ENCODE data around the gene ACTN1.
"Not testable (repeated sequence)": the region's sequence is repeated elsewhere in the genome, so short reads cannot be mapped to it uniquely, and the experiment has no call there.

ACTN1 gene

DNA sequence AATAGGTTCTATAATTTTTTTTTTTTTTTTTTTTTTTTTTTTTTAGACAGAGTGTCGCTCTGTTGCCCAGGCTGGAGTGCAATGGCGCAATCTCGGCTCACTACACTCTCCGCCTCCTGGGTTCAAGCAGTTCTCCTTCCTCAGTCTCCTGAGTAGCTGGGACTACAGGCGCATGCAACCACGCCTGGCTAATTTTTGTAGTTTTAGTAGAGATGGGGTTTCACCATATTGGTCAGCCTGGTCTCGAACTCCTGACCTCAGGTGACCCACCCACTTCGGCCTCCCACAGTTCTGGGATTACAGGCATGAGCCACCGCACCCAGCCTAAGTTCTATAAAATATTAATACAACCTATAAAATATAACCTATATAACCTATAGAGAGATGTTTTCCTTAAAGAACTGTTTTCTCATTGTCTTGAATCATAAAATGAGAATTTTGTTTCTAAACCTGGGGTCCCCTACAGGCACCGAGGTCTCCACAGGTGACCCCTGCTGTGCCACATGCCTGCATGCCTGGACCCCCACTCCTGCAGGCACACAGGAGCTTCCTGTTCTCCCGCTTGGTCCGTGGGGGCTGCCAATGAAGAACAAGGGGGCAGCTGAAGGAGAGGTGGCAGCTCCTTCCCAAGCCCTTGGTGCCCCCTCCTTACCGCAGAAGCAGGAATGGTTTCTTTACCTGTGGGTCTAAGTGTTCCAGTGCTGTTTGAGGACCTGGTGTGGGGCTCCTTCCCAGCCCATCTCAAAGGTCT lies 115.3 kb downstream of the ACTN1 start:
- no peak for DNase-seq (ENCODE audit: low read depth in 2 of 2)

DNA sequence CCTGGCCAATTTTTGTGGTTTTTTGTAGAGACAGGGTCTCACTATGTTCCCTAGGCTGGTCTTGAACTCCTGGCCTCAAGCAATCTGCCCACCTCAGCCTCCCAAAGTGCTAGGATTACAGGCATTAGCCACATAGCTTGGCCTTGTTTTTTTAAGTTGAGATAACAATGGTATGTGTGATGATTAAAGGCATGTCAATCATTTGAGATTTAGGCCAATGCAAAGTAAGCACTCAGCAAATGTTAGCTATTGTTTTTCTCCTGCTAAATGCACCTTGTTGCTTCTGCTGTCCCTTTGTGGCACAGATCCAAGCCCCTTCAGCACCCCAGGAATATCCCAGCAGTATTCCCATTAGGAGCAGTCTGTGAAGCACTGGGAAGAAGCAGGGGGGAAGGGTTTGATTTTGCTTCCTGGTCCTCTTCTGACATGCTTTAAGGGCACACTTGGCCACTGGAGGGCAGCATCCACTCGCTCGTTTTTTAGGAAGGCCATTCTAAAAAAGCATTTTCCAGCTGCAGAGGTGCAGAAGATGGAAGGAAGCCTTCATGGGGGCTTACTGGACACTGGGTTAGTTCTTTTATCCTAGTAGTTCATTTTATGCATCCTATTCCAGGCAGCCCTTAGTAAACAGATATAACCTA lies 116.0 kb downstream of the ACTN1 start:
- peak in 1 of 2 experiments; percentile 52 for DNase-seq (ENCODE audit: low read depth in 2 of 2)

DNA sequence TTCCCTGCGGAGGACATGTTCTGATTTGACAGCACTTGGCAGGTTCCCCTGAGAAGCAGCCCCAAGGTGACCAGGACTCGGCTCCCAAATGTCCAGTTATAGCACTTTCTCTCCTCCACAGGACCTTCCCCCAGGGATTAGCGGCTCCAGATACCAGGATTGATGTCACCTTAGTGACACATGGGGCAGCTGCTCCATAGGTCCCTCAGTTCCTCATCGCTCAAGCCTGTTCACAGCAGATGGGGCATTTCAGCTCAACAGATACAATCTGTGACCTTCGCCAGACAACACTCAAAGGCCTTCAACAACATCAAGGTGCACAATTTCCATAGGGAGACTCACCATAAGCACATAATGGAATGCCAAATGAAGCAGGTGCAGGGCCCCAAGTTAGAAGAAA lies 118.3 kb downstream of the ACTN1 start:
- DNase-seq (ENCODE audit: low read depth in 2 of 2): no peak

DNA sequence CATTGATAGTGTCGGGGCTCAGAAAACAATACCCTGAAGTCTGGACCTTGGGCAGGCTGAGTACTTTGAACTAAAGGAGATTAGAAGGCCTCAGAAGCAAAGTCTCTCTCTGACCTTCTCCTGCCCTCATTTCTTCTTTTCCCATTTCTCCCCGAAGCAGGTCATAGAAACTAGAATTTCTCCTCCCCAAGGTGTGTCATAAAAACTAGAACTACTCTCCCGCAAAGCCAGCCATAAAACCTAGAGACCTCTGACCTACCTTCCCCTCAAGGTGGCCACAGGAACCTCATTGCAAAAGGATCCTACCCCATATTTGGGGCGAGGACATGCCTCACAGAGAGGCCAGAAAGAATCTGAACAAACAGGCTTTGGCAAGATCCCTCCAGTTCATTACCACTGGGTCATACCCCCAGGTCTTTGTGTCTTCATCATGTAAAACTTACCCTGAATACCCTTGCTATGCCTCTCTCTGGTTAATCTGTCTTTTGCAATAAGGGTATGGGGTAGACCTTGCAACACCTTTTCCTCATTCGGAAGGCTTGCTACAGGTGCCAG lies 121.5 kb downstream of the ACTN1 start:
- no peak for DNase-seq (ENCODE audit: low read depth in 2 of 2)

GRCh38 chr14:68856572-68856971 lies 122.5 kb downstream of the ACTN1 start:
- no peak for DNase-seq (ENCODE audit: low read depth in 2 of 2)

GRCh38 chr14:68854421-68854820 lies 124.7 kb downstream of the ACTN1 start:
- DNase-seq (ENCODE audit: low read depth in 2 of 2): no peak

DNA sequence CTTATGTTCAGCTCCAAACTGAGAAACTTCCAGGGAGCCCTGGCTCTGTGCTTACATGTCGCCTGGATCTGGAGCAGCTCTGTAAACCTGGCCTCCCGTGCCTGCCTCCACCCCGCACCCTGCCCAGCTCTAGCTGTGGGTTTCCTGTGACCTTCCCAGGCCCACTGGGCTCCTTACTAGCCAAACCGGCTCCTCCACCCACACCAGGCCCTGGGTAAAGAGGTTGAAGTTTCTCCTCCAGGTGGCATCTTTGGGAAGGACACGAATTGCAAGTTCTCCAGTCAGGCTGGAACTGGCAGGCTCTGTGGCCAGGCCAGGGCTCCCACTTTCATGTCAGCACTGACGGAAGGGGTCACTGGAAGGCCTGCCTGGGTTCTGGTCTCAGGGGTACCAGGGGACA lies 125.4 kb downstream of the ACTN1 start:
- no peak for DNase-seq (ENCODE audit: low read depth in 2 of 2)

GRCh38 chr14:68852493-68852892 lies 126.6 kb downstream of the ACTN1 start:
- not testable (repeated sequence) for DNase-seq (ENCODE audit: low read depth in 2 of 2)

DNA sequence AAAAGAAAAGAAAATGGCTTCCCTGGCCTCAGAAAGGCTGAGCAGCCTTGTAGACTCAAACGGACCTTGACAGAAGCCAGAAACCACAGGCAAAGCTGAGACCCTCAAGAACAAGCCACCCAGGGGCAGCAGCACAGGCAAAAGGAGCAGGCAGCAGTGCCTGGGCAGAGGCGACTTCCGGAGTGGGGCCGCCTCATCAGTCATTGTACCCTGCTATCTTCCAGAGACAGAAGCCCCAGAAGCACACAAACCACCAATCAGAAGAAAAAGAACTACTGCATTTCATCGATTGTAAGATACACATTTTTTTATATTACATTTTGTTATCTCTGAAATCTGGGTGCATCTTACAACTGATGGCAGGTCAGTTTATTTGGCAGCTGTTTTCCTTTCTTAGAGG lies 128.0 kb downstream of the ACTN1 start:
- DNase-seq (ENCODE audit: low read depth in 2 of 2): no peak

GRCh38 chr14:68849416-68849815 lies 129.7 kb downstream of the ACTN1 start:
- no peak for DNase-seq (ENCODE audit: low read depth in 2 of 2)

- no peak for DNase-seq (ENCODE audit: low read depth in 2 of 2)
Measured at GRCh38 chr14:68848253-68848652, 130.8 kb downstream of the ACTN1 start.

GRCh38 chr14:68847640-68848039 lies 131.5 kb downstream of the ACTN1 start:
- DNase-seq (ENCODE audit: low read depth in 2 of 2): not testable (repeated sequence)

DNA sequence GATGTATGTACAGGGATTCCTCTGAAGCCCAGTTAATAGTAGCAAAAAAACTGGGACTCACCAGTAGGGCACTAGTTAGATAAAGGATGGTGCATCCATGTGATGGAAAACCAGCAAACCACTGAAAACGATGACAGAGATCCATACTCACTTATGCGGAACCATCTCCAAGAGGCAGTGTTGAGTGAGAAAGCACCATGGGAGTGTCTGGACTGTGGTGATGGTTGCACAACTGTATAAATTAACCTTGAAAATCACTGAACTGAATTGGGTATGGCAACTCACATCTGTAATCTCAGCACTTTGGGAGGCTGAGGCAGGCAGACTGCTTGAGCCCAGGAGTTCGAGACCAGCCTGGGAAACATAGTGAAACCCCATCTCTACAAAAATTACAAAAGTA lies 132.6 kb downstream of the ACTN1 start:
- no peak for DNase-seq (ENCODE audit: low read depth in 2 of 2)

DNA sequence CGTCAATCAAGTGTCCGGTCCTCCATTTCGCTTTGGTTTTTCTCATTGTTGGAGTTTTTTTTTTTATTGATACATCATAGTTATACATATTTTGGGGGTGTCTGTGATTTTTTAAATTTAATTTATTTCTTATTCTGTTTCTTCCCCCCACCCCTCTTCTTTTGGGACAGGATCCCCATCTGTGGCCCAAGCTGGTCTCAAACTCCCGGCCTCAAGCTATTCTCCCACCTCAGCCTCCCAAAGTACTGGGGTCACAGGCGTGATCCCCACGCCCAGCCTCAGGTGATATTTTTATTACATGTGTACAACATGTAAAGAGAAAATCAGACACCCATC lies 134.9 kb downstream of the ACTN1 start:
- no peak for DNase-seq (ENCODE audit: low read depth in 2 of 2)

DNA sequence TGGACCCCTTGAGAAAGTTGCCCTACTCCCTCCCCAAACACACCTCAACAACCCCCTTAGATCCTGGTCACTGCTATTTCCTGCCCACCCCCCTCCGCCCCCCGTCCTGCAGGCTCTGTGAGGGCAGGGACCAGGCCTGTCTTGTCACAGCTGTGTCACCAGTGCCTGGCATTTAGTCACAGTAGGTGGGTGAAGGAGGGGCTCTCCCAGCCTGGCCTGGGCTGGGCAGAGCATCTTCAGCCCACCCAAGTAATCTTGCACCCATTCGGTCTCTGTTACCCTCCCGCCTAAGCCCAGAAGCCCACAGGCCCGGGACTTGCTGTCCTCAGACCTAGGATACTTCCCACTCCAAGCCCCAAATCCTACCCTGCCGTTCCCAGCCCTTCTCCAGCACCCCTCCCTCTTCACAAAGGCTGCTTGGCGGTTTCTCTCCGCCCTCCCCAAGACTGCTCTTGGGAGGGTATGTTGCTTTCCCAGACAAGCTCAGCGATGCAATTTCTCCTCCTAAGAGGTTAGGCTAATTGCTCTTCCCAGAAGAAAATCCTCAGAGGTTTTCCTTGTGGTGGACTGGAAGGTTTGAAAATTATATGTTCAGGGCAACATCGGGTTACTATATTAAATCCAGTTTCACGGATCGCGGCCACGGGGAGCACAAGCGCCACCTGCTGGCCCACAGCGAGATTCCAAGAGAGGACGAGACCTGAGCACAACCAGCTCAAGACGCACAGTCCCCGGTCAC lies 135.5 kb downstream of the ACTN1 start:
- no peak for DNase-seq (ENCODE audit: low read depth in 2 of 2)

DNA sequence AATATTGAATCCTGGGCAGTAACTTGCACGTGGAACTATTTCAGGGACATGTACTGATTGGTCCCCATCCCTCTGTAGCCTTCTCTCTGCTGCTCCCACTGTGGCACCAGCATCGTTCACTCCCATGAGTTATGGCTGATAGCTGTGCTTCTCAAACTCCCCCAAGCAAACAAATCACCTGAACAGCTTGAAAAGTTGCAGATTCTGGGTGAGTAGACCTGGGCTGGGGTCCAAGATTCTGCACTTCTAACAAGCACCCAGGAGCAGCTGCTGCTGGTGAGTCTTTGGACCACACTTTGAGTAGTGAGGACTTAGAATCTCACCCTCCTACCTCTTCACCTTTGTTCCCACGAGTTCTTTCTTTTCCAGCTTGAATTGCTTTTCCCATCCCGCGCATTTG lies 136.8 kb downstream of the ACTN1 start:
- DNase-seq (ENCODE audit: low read depth in 2 of 2): no peak

GRCh38 chr14:68841016-68841809 lies 137.9 kb downstream of the ACTN1 start:
- no peak for DNase-seq (ENCODE audit: low read depth in 2 of 2)

- no peak for DNase-seq (ENCODE audit: low read depth in 2 of 2)
Measured at GRCh38 chr14:68840454-68840853, 138.6 kb downstream of the ACTN1 start.

GRCh38 chr14:68836082-68836481 lies 143.0 kb downstream of the ACTN1 start:
- DNase-seq (ENCODE audit: low read depth in 2 of 2): no peak

DNA sequence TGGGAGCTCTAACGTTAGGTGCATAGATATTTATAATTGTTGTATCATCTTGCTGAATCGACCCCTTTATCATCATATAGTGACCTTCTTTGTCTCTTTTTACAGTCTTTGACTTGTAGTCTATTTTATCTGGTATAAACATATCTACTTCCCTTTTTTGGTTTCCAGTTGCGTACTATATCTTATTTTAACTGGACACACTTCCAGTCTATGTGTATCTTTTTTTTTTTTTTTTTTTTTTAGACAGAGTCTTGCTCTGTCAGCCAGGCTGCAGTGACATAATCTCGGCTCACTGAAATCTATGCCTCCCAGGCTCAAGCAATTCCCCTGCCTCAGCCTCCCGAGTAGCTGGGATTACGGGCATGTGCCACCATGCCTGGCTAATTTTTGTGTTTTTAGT lies 144.3 kb downstream of the ACTN1 start:
- no peak for DNase-seq (ENCODE audit: low read depth in 2 of 2)

DNA sequence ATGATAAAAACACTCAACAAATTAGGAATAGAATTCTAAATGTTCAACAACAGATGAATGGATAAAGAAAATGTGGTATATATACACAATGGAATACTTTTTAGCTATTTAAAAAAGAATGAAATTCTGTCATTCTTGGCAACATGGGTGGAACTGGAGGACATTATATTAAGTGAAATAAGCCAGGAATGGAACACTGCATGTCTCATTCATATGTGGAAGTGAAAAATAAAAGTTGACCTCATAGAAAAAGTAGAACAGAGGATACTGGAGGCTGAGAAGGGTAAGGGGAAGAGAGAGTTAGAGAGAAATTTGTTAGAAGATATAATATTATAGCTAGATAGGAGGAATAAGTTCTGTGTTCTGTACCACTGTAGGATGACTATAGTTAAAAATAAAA lies 150.4 kb downstream of the ACTN1 start:
- DNase-seq (ENCODE audit: low read depth in 2 of 2): no peak

DNA sequence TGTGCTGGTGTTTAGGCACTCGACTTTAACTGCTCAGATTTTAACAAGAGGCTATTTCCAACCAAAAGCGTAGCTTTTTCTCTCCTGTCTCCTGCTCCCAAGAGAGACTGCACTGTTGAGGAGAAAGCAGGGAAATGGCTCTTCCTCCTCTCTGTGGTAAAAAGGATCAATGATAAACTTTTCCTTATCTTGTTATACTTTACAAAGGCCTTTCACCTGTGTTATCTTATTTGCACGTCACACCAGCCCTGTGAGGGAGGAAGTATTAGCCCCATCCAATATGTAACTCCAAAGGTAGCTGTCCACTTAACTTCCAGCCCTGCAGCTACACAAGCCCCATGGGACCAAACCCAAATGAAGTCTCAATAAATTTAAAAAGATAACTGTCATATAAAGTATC lies 153.4 kb downstream of the ACTN1 start:
- no peak for DNase-seq (ENCODE audit: low read depth in 2 of 2)

Data from fibroblast of skin of left biceps (primary cell).